ENCODE measurements around the gene BTG1. TPM values are rescaled to one million over a fixed set of nuclear protein-coding genes. Genes with fewer than 3 reads are reported as not detected.

The BTG1 gene
- total RNA-seq (2022; extraction: Qiagen RNA extraction; ENCODE audit: low read depth): 50.7 to 78.5 TPM (median 72.2 TPM) in 5 replicates

GRCh38 chr12:92145731-92146496 is at the start of gene BTG1:
Gene BTG1 (minus strand): TSS chr12:92145846. CDS start chr12:92145535, 311 bp downstream.

